Cerebellar cortex (tissue), 1 donor: Measurements from ENCODE around the gene MEIS1.

ENCODE experiments used
- DNase-seq: peaks from one replicate; pipeline ENCODE4 v3.0.0-alpha.2; 2015; ENCODE audit warnings: low spot score

MEIS1 gene

DNA sequence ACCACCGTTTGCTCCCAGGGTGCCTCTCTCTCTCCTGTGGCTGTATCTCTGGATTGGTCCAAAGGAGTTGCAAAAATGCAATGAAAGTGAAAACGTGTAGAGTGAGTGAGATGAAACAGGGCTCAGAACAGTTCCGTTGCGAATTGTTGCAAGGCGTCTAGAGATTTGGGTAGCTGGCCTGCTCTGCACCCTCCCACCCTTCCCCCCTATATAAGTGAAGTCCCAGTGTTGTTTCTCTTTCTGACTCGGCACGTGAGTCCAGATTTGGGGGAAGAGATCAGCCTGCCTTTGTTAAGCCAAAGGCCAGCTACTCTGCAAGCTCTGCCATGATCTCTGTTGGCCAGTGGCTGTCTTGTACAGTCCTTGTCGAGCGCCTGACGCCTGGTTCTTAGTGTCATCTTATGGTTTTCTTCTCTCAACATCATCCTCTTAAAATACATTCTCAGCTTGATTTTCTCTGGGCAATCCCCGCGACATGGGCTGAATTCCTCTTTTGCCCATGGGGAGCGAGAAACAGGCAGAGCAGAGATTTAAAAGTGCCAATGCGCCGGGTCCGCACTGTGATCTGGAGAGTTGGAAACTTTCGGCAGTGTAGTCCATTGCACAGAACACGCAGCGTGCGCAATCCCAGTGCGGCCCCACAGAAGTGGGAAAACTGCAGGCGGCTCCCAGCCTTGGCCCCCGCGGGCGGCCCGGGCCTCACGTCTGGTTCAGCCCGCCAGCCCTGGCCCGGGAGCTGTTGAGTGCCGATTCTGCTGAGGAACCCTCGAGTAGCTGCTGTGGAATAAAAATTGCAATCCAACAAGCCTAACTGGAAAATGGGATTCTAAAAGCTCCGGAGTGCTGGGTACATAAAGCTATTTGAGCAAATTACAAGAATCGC is 9.3 kb downstream of the MEIS1 start:
- DNase-seq, result peak; percentile 42

DNA sequence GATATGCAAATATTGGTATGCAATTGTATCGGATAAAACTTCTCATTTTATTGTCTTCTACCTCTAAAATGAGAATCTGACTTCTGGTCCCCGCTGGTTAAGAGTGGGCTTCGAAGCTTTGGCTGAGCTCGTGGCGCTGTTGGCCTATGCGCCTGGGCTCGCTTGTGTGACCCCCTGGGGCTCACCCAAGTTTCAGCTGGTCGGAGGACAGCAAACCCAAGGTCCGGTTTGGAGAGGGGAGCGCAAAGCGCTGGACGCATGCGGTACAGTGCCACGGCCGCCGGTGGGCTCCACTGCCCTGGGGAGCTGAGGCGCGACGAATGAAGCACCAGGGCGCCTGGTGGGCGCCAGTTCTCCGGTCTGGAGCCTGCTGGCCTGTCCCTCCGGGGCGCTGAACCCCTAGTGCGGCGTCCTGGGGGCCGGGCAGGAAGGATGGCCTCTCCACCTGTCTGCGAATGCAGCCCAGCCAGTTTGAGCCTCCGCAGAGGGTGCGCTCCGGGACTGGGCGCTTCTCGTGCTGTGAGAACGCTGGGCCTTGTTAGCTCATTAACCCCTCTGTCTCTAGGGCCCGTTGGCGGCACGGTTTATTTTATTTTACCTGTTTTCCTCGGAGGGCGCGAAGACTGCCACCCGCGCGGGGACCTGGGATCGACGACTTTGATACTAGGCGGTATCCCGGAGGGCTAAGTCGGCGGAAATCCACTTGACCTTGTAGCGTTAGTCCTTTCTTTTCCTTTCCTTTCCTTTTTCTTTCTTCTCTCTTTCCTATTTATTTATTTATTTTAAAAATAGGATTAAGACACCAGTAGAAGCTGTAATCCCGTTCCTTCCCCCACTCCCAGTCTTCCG is 10.4 kb downstream of the MEIS1 start:
- DNase-seq, result no peak

DNA sequence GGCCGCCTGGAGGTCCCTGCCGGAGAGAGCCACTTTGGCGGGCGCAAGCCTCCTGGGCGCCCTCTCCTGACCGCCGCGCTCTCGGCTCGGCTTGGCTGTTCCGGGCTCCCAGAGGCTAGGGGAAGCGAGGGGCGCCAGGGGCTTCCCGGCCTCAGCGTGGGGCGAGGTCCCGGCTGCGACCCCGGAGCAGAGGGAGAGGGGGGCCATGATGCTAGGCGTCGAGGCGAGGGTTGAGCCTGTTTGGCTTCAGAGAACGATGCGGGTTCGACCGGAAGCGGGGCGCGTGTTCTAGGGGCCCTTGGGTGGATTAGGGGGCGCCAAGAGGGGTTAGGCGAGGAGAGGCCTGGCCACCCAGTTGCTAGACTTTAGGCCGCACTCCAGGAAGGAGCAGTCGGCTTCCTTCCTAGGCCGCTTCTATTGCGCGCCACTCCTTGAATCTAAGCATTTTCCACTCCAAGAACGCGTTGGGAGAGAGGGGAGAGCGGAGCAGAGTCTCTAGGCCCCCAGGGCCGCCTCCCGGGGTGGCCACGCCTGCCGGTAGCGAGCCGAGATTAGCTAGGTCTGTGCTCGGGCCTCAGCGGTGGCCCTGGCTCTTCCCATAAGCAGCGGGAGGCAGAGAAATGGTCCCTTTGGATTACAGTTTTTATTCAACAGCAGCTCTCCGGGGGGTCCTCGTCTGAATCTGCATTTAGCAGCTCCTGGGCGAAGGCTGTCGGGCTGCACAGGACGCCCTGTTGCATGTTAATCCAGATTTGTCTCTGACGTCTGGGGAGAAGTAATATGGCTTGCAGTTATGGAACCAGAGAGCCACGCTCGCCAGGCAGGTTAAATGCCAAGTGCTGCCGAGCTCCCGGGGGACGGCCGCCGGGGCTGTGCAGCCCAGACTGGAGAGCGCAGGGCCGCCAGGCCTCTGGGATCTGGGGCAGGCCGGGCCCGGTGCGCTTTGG is 11.3 kb downstream of the MEIS1 start:
- peak; percentile 49 for DNase-seq

DNA sequence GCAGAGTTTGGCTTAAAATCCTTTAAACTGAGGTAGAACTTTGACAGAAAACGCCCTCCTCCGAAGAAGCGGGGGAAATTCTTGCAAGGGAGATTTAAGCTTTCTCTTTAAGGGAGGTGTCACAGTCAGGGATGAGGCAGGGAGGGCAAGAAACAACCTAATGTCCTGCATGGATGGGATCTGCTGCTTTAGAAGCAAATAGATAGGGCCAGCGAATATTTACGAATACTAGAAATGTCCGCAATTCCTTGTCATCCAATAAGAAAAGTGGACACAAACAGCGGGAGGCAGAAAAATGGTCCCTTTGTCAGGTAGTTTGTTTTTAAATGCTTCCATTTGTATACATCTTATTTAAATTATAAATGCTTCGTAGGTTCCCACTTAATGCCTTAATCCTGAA is 12.0 kb downstream of the MEIS1 start:
- no peak for DNase-seq

DNA sequence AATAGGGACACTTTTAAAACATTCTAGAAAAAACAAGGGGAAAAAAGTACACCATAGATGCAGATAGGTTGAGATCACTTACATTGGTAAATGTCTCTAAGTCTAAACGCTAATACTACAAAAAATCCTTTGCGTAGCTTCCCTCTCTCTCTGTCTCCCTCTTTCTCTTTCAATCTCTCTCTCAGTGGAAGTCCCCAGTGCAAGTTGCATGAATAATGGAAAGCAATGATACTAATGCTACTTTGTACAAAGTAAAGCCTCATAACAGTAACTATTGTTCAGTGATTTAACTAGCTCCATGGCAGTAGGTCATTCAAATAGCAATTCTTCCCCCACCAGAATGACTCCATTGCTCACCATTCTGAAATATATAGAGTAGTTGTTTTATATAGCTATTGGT is 12.8 kb downstream of the MEIS1 start:
- DNase-seq, result no peak

DNA sequence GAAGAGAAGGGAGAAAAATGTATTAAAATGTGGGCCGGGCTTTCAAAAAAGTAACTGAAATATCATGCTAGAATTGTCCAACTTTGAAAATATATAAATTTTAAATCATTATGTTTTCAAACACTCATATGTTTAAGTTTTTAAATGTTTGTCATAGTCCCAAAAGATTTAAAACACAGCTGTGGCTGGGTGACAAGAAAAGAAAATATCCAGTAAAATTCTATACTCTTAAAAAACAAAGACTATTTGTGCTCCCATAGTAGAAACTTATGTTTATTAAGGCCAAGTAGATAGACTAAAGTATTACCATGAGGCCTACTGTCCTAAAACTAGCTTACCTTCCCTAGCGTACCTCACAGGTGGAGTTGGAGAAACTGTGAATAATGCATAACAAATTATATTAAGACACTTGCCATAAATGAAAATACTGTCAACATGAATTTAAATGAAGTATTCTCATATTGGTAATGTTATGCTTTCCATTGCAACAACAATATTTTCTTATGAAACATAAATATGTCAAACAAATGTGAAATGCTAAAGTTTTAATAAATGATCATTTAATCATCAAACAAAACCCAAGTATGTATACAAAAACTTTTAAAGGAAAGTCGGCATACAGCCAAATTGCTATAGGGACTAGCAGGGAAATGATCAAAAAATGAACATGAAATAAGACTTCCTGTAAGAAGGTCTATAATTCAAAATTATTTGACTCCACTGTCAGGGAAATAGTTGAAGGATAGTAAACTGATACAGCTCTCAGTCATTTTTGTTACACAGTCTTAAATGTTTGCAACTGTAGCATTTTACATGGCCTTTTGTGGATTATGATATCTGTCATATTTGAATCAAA is 13.4 kb downstream of the MEIS1 start:
- DNase-seq, result no peak

DNA sequence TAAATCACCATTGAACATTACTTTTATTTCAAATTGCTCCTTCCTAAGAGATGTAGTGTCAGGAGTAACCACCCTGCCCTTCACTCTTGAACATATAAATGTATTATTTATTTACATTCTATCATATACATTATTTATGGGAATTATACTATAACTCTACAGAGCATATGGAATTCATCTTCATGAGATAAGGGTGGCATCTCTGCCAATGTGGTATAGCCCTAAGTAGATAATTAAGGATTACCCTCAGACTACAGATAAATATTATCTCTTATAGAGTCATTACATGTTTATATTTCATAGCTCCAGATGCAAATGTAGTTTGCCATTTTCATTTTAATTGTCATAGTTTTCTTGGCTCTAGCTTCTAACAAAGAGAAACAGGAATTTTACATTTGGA is 17.3 kb downstream of the MEIS1 start:
- no peak for DNase-seq

DNA sequence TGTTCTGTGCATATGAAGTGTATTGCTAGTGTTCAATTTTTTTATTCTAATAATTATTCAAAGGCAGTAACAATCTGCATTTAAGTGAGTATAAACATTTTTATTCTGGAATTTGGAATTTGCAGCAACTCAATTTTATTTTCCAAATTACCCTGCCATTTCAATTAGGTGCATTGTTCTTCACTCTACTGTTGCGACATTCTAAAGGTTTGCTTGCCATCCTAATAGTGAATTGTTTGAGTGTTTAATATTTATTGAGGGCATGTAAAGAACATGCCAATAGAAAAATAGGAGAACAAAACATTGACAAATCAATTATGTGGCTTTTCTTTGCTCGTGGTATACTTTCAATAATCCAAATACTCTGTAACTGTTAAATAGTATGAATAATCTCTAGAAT is 18.0 kb downstream of the MEIS1 start:
- DNase-seq, result no peak

DNA sequence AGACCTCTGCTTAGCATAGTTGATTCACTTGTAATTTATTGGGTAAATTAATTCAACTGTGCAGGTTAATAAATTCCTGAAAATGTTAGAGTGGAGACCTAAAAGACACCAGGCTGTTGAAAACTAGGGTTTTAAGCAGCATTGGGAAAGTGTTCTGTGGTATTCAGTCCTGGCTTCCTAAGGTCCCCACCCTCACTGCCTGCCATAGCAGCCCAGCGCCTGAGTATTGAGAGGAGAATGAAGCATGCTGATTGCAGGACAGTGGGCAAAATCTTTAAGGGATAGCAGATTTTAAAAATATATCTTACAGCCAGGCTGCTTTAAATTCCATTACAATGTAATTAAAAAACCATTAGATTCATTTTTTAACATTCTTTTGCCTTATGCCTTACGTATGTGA is 20.6 kb downstream of the MEIS1 start:
- no peak for DNase-seq

DNA sequence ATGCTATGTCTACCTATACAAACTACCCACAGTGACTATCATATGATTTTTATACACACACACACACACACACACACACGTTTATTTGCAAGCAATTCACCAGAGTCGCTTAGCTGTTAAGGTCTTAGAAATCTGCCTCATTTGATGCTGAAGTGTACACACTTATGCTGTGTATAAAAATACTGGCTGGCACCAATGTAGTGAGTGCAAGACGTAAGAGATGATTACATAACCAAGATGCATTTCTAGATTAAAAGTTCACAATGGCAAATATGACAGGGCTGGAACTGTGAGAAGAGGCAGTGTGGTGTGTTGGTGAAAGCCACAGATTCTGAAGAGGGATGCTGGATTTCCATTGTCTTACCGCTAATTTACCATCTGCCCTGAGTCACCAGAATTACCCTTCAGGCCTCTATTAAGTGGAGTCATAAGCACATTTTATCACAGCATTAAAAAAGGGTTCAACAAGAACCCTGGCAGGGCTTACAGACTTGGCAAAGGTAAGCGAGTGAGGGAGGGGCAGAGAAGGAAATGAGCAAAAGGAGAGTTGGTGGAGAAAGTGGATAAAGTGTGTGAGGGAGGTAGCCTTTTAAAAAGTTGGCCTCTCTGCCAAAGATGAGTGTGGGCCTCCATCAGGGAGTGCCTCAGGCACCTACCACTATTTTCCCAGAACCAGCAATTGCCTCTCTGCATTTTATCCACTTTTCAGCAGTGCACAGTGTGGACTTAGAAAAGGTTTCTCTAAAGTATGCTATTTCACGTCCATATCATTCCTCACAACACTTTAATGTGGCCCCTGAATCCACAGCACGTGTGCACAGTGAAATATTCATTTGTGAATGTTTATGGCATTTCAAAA is 21.5 kb downstream of the MEIS1 start:
- DNase-seq, result no peak

DNA sequence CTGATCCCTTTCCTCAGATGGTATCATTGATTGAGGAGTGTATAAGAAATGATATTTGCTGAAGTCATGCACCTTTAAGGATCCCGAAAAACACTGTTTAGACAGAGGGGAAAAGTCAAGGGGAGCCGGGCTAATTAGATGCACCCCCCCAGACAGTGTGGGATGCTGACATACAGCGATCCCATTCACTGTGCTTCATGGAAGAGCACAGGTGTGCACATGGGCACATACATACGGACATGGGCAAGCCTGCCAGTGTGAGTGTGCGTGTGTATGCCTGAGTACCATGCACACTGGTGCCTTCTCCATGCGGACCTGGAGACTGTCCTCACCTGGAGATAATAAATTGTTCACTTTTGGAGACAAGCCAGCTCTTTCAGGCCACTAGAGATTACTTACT is 22.6 kb downstream of the MEIS1 start:
- DNase-seq, result no peak

DNA sequence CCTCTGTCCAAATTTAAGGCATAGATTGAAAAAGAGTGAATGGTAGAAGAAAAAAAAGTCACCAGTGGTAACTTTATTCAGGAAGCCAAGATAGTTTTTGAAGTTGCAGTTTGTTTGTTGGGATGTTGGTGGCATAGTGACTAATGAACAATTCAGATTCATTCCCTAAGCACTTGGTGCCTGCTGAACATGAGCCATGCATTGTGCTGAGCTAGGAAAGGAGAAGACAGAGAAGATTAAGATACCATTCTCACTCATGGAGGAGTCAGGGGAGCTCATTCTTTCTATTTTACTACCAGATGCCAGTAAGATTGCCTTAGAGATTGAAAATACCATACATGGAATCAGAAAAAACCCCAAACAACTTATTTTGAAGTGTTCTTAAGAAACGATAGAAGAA is 25.1 kb downstream of the MEIS1 start:
- no peak for DNase-seq

DNA sequence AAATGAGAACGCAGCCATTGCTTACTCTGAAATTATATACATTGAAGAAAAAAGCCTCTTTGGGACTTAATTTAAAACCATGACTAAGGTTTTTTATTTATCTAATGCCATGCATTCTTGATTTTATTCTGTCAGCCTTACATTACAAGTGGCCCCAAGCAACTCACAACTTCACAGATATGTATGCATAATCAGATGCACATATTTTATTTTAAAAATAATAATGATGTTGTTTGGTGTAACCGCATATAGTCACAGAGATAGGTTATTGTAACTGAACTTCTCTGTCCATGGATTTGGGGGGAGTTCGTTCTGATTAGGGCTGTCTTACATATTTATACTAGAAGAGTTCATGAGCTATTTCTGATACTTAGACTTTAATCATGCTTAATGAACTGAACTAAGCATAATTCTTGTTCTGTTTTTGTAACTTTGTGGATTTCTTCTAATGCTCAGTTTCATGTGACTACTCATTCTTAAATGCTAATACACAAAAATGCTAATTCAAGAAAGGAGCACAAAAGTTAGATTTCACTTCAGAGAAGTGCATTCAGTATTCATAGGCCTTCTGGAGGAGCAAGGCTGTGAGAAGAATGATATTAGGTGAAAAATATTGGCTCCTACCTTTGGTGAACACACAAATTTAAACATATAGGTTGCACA is 26.2 kb downstream of the MEIS1 start:
- DNase-seq, result no peak

DNA sequence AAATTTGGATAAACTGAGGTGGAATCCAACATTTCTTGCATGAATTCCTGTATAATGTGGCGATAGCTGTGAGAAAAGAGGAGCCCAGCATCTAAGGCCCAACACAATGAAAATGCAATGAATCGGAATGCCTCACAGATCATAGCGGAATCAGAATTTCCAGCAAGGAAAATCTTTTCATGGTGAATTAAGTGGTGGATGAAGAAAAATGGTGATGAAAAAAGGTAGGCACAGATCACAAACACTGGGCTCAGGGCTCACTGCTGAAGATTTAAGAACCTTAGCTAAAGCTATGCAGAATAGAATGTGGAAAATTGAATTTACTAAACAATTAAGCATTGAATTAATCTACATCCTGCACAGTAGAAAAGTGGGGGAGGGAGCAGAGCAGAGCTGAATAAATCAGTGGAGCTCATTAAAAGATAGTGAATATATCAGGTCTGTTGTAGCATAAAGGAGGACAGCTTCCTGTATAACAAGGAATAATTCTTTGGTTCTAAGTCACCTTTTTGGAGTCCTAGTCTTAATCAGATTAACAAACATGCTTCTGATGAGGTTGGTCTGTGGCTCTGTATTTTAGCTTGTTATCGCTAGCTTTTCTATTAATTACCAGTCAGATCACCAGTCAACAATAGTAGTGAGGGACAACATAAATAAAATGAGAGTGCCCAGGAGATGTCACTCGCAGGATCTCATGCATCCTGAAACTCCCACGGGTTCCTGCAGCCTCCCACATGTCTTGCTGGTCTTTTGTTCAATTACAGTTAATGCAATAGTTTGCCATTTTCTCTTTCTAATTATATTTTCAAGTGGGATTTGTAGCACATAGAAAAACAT is 27.0 kb downstream of the MEIS1 start:
- no peak for DNase-seq

DNA sequence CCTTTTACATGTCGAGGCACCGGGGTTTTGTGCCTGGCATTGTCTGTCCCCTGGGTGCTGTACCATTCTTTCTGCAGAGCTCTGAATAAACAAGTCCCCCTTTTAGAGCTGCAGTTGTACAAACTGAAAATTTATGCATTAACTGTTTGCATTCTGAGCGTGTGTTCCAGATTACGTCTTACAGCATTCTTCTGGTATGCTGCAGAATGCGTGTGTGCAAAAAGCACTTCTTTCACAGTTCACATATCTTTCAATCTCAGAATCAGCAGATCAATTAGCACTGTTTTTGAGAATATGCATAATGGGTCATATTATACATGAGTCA is 27.5 kb downstream of the MEIS1 start:
- no peak for DNase-seq

DNA sequence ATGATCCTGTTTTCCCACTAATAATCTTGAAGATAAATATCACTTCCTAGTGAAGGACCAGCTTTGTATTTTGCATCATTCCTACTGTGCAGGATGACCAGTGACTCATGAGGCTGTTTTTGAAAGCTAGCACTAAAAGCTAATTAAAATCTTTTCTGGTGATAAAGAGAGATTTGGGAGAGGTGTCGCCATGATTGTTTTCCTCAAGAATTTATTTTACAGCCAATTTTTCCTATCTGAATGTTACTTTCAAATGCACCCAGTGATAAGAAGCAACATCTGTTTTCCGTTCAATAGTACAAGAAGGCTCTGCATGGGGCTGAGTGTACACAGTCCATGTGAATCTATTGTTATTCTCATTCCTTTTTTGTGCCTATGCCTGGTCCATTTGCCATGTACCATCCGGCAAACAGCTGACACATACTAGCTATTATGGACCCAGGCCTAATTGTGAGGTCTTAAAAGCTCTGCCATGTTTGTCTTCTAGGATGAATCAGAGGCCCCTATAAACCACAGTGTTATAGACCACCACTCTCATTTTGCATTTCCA is 28.4 kb downstream of the MEIS1 start:
- DNase-seq, result no peak

DNA sequence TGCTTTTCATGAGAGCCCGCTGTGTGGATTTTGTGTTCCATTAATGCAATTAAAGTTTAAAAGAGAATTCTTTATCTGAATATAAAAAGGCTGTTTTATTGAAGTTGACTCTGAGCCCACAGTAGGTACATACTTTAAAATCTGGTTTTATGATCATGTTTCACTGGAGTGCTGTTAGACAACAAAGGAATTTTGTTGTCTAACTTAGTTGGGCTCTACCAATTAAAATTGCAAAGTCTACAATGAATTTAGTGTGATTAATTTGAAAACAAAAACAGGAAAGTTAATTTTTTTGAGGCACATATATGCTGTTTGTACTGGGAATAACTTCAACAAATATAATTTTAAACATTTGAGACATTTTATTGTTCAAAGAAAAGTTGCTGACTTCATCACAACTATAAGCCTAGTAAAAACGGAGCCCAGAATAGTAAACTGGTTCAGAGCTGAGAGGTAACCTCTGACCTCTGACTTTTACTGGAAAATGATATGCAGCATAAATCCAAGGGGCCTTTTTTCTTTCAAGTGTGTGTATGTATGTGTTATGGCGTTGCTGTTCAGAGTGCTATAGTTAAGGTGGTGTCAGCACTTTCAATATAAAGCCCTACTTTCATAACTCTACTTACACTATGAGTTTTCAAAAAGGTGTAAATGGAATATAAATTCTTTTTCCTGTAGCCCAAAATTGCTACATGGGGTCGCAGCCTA is 30.2 kb downstream of the MEIS1 start:
- DNase-seq, result no peak

DNA sequence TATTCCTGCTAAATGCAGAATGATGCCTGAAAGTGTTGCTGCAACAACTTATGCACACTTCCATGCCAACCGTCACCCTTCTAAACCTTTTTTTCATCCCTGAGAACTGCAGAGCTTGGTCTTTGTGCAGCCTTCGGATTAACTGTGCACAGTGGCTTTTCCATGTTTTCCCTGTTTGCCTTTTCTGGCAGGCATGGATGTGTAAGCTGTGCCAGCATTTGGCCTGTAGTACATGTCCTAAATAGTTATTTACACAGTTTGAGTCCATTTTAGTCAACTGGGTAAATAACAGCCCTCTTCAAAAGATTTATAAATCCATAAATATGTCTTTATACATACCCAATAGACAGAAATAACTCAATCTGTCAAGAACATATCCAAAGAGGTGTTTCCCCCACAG is 31.5 kb downstream of the MEIS1 start:
- no peak for DNase-seq
